Stomach (tissue), 4 donors: Measurements from ENCODE around the gene LPIN2.

Source experiments
- CTCF ChIP-seq, 7 experiments: fragments of 450-650 bp in 4 of 7; fragments of 200-600 bp in 3 of 7; sonication (generic) in 3 of 7; IDR thresholded peaks; one replicate each; pipeline ENCODE4 v1.5.1; 2016 to 2019; ENCODE audit warnings: antibody characterized with exemption in 7 of 7, control low read depth in 2 of 7, mild to moderate bottlenecking in 1 of 7
- EP300 ChIP-seq: sonication (generic); formaldehyde crosslinking; IDR thresholded peaks from one replicate; pipeline ENCODE4 v1.6.1; 2017; ENCODE audit warnings: antibody characterized with exemption
- POLR2A ChIP-seq, 4 donors: fragments of 450-650 bp; IDR thresholded peaks; one replicate each; pipeline ENCODE4 v1.6.1; 2016; ENCODE audit warnings: antibody characterized with exemption in 4 of 4, control low read depth in 2 of 4, mild to moderate bottlenecking in 1 of 4, moderate library complexity in 1 of 4
- POLR2AphosphoS5 ChIP-seq, 3 donors: sonication (generic); formaldehyde crosslinking; IDR thresholded peaks; one replicate each; pipeline ENCODE4 v1.6.1; 2016; ENCODE audit warnings: antibody characterized with exemption in 3 of 3

- TF ChIP-seq CTCF (IDR thresholded peaks at IDR 0.05): no peak
- no peak for TF ChIP-seq POLR2AphosphoS5 (IDR thresholded peaks at IDR 0.05)
- TF ChIP-seq POLR2A (IDR thresholded peaks at IDR 0.05): no peak
- TF ChIP-seq EP300: no peak
These were observed 38.2 kb downstream of the LPIN2 start for GRCh38 chr18:2974731-2975130.
